HepG2 (cell line): Measurements from ENCODE around the gene SORD. TPM values are rescaled to one million over a fixed set of nuclear protein-coding genes. Genes with fewer than 3 reads are reported as not detected.
"Not testable (repeated sequence)": the region's sequence is repeated elsewhere in the genome, so short reads cannot be mapped to it uniquely, and the experiment has no call there.

Source experiments
- ATAC-seq: fragments of 200-7000 bp; cut with Tn5 transposase; 3 replicates; pipeline ENCODE4 v1.9.1; 2020; ENCODE audit warnings: mild to moderate bottlenecking, moderate library complexity
- BruUV-seq: library from RNA; stranded (reverse); fragments of 400-500 nt; replicated peaks from 2 replicates; lab custom pipeline; 2021; lab: Mats Ljungman, UMichigan
- CTCF ChIA-PET: fragments of 300-600 bp; formaldehyde crosslinking; extraction: SDS; loops from one replicate; lab custom pipeline; 2021; ENCODE audit warnings: low total read pairs, inconsistent platforms, low intra/inter-chr PET ratio; lab: Yijun Ruan, JAX
- POLR2A ChIA-PET: fragments of 350-600 bp; sonication (Branson Sonifier 250); formaldehyde crosslinking; loops from one replicate; lab custom pipeline; 2020; ENCODE audit warnings: antibody characterized with exemption, inconsistent platforms; lab: Yijun Ruan, JAX
- DNase-seq: peaks from one replicate; pipeline ENCODE4 v3.0.0-alpha.2; 2015; ENCODE audit warnings: low spot score
- FAIRE-seq: peaks from 3 replicates; lab custom pipeline; 2011; peaks lifted over from hg19 to GRCh38; lab: Jason Lieb, UNC
- H2AFZ ChIP-seq: one replicate; pipeline ENCODE4 v1.6.1; 2011; ENCODE audit warnings: low read length, inconsistent platforms
- H3K27ac ChIP-seq: fragments of 300-600 bp; 3 replicates; pipeline ENCODE4 v1.8.0; 2011; ENCODE audit warnings: mixed run types, mild to moderate bottlenecking, mixed read lengths, low read length, inconsistent platforms; ENCODE audit not compliant: insufficient read depth; ENCODE audit errors: extremely low read length
- H3K27me3 ChIP-seq, 2 experiments: fragments of 200-600 bp in 1 of 2; 2 replicates in 1 of 2; 3 replicates in 1 of 2; pipeline versions ENCODE4 v1.6.0 to v1.8.0; 2011; ENCODE audit warnings: low read length in 2 of 2, mild to moderate bottlenecking in 2 of 2, moderate library complexity in 2 of 2, inconsistent platforms in 1 of 2; ENCODE audit not compliant: insufficient read depth in 2 of 2, control insufficient read depth in 1 of 2
- H3K36me3 ChIP-seq, 2 experiments: fragments of 200-600 bp in 1 of 2; replicated peaks in 1 of 2; 2 replicates in 1 of 2; 3 replicates in 1 of 2; pipeline versions ENCODE4 v1.5.1 to v1.8.0; 2011; ENCODE audit warnings: low read length in 2 of 2, inconsistent platforms in 1 of 2; ENCODE audit not compliant: insufficient read depth in 2 of 2, control insufficient read depth in 1 of 2
- H3K4me1 ChIP-seq: 2 replicates; pipeline ENCODE4 v1.5.1; 2012; ENCODE audit warnings: low read length, inconsistent platforms; ENCODE audit not compliant: insufficient read depth
- H3K4me2 ChIP-seq: 2 replicates; pipeline ENCODE4 v1.6.0; 2011; ENCODE audit warnings: low read depth, low read length, inconsistent platforms
- H3K4me3 ChIP-seq, 3 experiments: fragments of 200-600 bp in 1 of 3; sonication (generic), shearing (Covaris generic) in 1 of 3; replicated peaks in 1 of 3; 2 replicates each; pipeline ENCODE4 v1.5.1; 2011 to 2016; ENCODE audit warnings: low read length in 3 of 3, inconsistent platforms in 2 of 3, low read depth in 2 of 3, mild to moderate bottlenecking in 2 of 3, control low read depth in 1 of 3, mixed read lengths in 1 of 3; ENCODE audit not compliant: insufficient read depth in 1 of 3
- H3K79me2 ChIP-seq: one replicate; pipeline ENCODE4 v1.6.1; 2011; ENCODE audit warnings: low read length, inconsistent platforms; ENCODE audit not compliant: insufficient read depth
- H3K9ac ChIP-seq: 2 replicates; pipeline ENCODE4 v1.6.0; 2011; ENCODE audit warnings: mild to moderate bottlenecking, low read depth, low read length, inconsistent platforms; ENCODE audit not compliant: insufficient read depth
- H3K9me3 ChIP-seq: 2 replicates; pipeline ENCODE4 v1.5.1; 2012; ENCODE audit warnings: mild to moderate bottlenecking, low read length
- H4K20me1 ChIP-seq: 2 replicates; pipeline ENCODE4 v1.6.0; 2011; ENCODE audit warnings: inconsistent platforms, mild to moderate bottlenecking, low read length, moderate library complexity; ENCODE audit not compliant: insufficient read depth
- ASH2L ChIP-seq: fragments of 300-600, 200-600 bp; sonication (generic); IDR thresholded peaks from 2 replicates; pipeline ENCODE4 v1.7.0; 2017; ENCODE audit warnings: low read depth, mild to moderate bottlenecking, moderate library complexity, mixed read lengths, low read length; ENCODE audit not compliant: insufficient read length
- CBX2 ChIP-seq, 2 experiments: fragments of 200-600 bp in 1 of 2; sonication (generic); formaldehyde crosslinking in 1 of 2; IDR thresholded peaks; 2 replicates each; pipeline versions ENCODE4 v1.7.0 to v1.8.1; 2018 to 2022; ENCODE audit warnings: low read depth in 2 of 2, low read length in 1 of 2, mild to moderate bottlenecking in 1 of 2, missing genetic modification reagents in 1 of 2
- MED13 ChIP-seq: sonication (generic); formaldehyde crosslinking; IDR thresholded peaks from 2 replicates; pipeline ENCODE4 v1.5.0; 2020; ENCODE audit warnings: missing genetic modification reagents
- NFE2L2 ChIP-seq: fragments of 150-350 bp; IDR thresholded peaks from 2 replicates; pipeline ENCODE4 v1.6.1; 2014; ENCODE audit warnings: low read length
- NR2F6 ChIP-seq, 2 experiments: IDR thresholded peaks; 2 replicates each; pipeline ENCODE4 v1.6.1; 2016; ENCODE audit warnings: antibody characterized with exemption in 1 of 2, mild to moderate bottlenecking in 1 of 2
- REL ChIP-seq: sonication (generic); formaldehyde crosslinking; conservative IDR thresholded peaks from 2 replicates; pipeline ENCODE4 v1.8.0; 2022; ENCODE audit warnings: mild to moderate bottlenecking, missing genetic modification reagents, moderate library complexity
- SMAD3 ChIP-seq: sonication (generic); formaldehyde crosslinking; IDR thresholded peaks from 2 replicates; pipeline ENCODE4 v1.4.0; 2020; ENCODE audit warnings: missing genetic modification reagents
- ZFP90 ChIP-seq: sonication (generic); formaldehyde crosslinking; IDR thresholded peaks from 2 replicates; pipeline ENCODE4 v1.8.0; 2022; ENCODE audit warnings: missing genetic modification reagents, mild to moderate bottlenecking, inconsistent platforms, borderline replicate concordance
- ZNF510 ChIP-seq: sonication (generic); formaldehyde crosslinking; IDR thresholded peaks from 2 replicates; pipeline ENCODE4 v1.4.0; 2020; ENCODE audit warnings: low read depth, mild to moderate bottlenecking, missing genetic modification reagents
- ZNF557 ChIP-seq: sonication (generic); formaldehyde crosslinking; IDR thresholded peaks from 2 replicates; pipeline ENCODE4 v1.4.0; 2020; ENCODE audit warnings: missing genetic modification reagents
- ZNF629 ChIP-seq: sonication (generic); formaldehyde crosslinking; conservative IDR thresholded peaks from 2 replicates; pipeline ENCODE4 v1.5.0; 2020; ENCODE audit warnings: missing genetic modification reagents
- ZNF724P ChIP-seq: sonication (generic); formaldehyde crosslinking; IDR thresholded peaks from 2 replicates; pipeline ENCODE4 v1.8.0; 2022; ENCODE audit warnings: missing genetic modification reagents, borderline replicate concordance
- ZNF766 ChIP-seq: sonication (generic); formaldehyde crosslinking; IDR thresholded peaks from 2 replicates; pipeline ENCODE4 v1.5.0; 2020; ENCODE audit warnings: missing genetic modification reagents, borderline replicate concordance
- WGBS: methylation state at CpG from one replicate; pipeline ENCODE4 v1.1.6; 2017; ENCODE audit warnings: low lambda C conversion rate; 5-methylcytosine and 5-hydroxymethylcytosine counted together
- in situ Hi-C: cut with HindIII; loops from 2 replicates; pipeline ENCODE4 v1.10.0; 2017; ENCODE audit warnings: low pct_unique_long_range_greater_than_20kb; ENCODE audit not compliant: extremely low pct_ligation_motif_present
- intact Hi-C: fragments of 100-400 bp; cut with micrococcal nuclease; formaldehyde crosslinking; loops from one replicate; pipeline ENCODE4 v1.10.0; 2022; ENCODE audit not compliant: unreplicated experiment
- polyA plus RNA-seq, 8 experiments: library from polyadenylated mRNA; depleted of rRNA in 3 of 8; stranded (reverse) in 7 of 8; unstranded in 1 of 8; fragments of >200 nt; fragmentation: Illumina TruSeq in 4 of 8; extraction: Trizol in 4 of 8; gene quantifications; 2 replicates each; pipeline versions ENCODE4 v1.2.1 to v1.2.3, GENCODE V29; 2011 to 2016; ENCODE audit warnings: low read depth in 4 of 8, missing spikeins in 1 of 8, mixed read lengths in 1 of 8; ENCODE audit not compliant: insufficient read depth in 1 of 8
- total RNA-seq, 5 experiments: library from RNA; depleted of rRNA; stranded (reverse); fragments of >200 nt; fragmentation: Illumina TruSeq; extraction: Trizol; gene quantifications; 2 replicates each; pipeline ENCODE4 v1.2.3, GENCODE V29; 2016; ENCODE audit warnings: low read depth in 1 of 5
- TF ChIP-seq, protein P1 (sequence below): sonication (generic); formaldehyde crosslinking; IDR thresholded peaks from 2 replicates; pipeline ENCODE4 v1.9.0; 2021; ENCODE audit warnings: missing genetic modification reagents, borderline replicate concordance

The SORD gene
- total and polyA plus RNA-seq, 2 of the 13 experiments (the other 11 are each of a cell fraction or from before 2014, with no cell fraction given) = 59.1 to 95.3 TPM

- no TSS peak for BruUV-seq
- Histone ChIP-seq H3K27me3 (peaks cover 0 to 4% of the 10 kb centered on the region in 2 experiments; a peak in 2 of 5 replicates), H3K79me2 (no peaks in the 10 kb centered on the region), H2AFZ (no peak overlapping the region), H3K9ac (no peak overlapping the region), H3K9me3 (peaks cover 7% of the 10 kb centered on the region; the same call in 1 of the 2 replicates), H3K4me3 (no peak overlapping the region), H3K4me2 (no peak overlapping the region), H3K36me3 (no peaks in the 10 kb centered on the region), H3K27ac (no peak overlapping the region), H4K20me1 (no peaks in the 10 kb centered on the region), H3K4me1 (peaks cover 11% of the 10 kb centered on the region)
- 24% methylated on average over 2 of the region's 2 CpGs for WGBS
- in situ Hi-C loops (no loop called here), intact Hi-C loops (no loop called here)
- ATAC-seq (no peak), DNase-seq (no peak), FAIRE-seq (no peak)
- POLR2A ChIA-PET = no interaction called here
- CTCF ChIA-PET = no interaction called here
- TF ChIP-seq ZNF766 (CRISPR knock-in tag) (no peak), NR2F6 (IDR thresholded peaks at IDR 0.05) (no peak), NR2F6 (CRISPR knock-in tag; IDR thresholded peaks at IDR 0.05) (no peak), CBX2 (IDR thresholded peaks at IDR 0.05; ENCODE audit: low read depth, low read length) (no peak), CBX2 (CRISPR knock-in tag; IDR thresholded peaks at IDR 0.05; ENCODE audit: low read depth) (no peak), ZNF629 (CRISPR knock-in tag) (no peak), ZNF557 (no peak), MED13 (no peak), ZNF724P (no peak), REL (CRISPR knock-in tag) (no peak), ZNF510 (no peak), ASH2L (no peak), ZFP90 (no peak), NFE2L2 (no peak), SMAD3 (CRISPR knock-in tag) (no peak)
- TF ChIP-seq, protein P1, sequence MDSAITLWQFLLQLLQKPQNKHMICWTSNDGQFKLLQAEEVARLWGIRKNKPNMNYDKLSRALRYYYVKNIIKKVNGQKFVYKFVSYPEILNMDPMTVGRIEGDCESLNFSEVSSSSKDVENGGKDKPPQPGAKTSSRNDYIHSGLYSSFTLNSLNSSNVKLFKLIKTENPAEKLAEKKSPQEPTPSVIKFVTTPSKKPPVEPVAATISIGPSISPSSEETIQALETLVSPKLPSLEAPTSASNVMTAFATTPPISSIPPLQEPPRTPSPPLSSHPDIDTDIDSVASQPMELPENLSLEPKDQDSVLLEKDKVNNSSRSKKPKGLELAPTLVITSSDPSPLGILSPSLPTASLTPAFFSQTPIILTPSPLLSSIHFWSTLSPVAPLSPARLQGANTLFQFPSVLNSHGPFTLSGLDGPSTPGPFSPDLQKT (CRISPR knock-in tag) = no peak
These were observed 13.9 kb upstream of the SORD start for GRCh38 chr15:45009046-45009445.

- H3K4me3 ChIP-seq, CTCF ChIA-PET, in situ Hi-C loops, POLR2A ChIA-PET, H3K27ac ChIP-seq, H2AFZ ChIP-seq, BruUV-seq, DNase-seq, H3K9me3 ChIP-seq, intact Hi-C loops, H3K79me2 ChIP-seq, FAIRE-seq, H3K4me2 ChIP-seq, H3K27me3 ChIP-seq, H3K36me3 ChIP-seq, ATAC-seq, H3K9ac ChIP-seq, H4K20me1 ChIP-seq: not testable (repeated sequence)
- peaks cover 11% of the 10 kb centered on the region for H3K4me1 ChIP-seq
- 0% methylated on average over 1 of the region's 1 CpG for WGBS
These were observed 7.9 kb upstream of the SORD start for GRCh38 chr15:45015114-45015513.
